Fibroblast of skin of left biceps (primary cell): ENCODE results near the gene SSTR5.

Source experiments
- DNase-seq, 2 experiments: peaks; one replicate each; pipeline ENCODE4 v3.0.0-alpha.2; 2013; ENCODE audit warnings: low read depth in 2 of 2

SSTR5 gene

GRCh38 chr16:1072526-1073261 lies at the start of gene SSTR5:
Gene SSTR5, plus strand, starts transcription at chr16:1072747. Its CDS starts 6,122 bp downstream, at chr16:1078869.
- no peak for DNase-seq

DNA sequence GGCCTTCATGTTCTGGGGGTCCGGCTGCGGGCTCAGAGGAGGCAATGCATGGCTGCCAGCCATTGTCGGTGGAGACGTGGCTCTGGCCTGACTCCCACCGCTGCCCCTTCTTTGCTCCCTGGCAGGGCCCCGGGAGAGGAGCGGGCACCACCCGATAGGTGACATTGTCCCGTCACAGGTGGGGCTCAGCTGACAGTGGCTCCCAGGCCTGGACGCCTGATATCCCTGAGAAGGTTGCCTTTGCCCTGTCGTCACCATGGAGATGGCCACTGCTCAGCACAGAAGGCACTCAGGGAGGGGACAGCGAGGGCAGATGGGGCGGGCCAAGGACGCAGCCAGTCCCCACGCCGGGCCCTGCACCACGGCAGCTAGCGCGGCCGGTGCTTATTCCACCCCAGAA lies 48.4 kb upstream of the SSTR5 start:
- DNase-seq, result no peak

GRCh38 chr16:1025183-1025809 lies 47.3 kb upstream of the SSTR5 start:
- DNase-seq, result peak in 1 of 2 experiments; percentile 2

GRCh38 chr16:1026057-1026783 lies 46.3 kb upstream of the SSTR5 start:
- no peak for DNase-seq

GRCh38 chr16:1026784-1027500 lies 45.6 kb upstream of the SSTR5 start:
- no peak for DNase-seq

- DNase-seq, result no peak
Measured at GRCh38 chr16:1027501-1027815, 45.1 kb upstream of the SSTR5 start.

DNA sequence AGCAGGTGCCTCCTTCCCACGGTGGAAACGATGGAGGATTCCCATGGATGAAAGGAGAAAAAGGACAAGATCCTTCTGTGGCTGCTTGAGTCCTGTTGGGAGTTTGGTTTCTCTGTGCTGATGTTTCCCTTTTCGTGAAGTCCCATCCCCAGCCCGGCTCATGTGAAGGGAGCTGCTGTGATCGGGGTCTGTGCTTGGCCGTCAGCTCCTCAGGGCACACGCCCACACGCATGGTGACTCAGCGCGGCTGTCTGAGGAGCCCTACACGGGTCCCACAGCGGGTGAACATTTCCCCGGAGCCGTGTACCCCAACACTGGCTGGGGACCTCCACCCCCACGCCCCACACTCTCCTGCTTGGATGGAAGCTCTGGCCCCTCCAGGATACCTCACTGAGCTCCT lies 44.5 kb upstream of the SSTR5 start:
- no peak for DNase-seq

DNA sequence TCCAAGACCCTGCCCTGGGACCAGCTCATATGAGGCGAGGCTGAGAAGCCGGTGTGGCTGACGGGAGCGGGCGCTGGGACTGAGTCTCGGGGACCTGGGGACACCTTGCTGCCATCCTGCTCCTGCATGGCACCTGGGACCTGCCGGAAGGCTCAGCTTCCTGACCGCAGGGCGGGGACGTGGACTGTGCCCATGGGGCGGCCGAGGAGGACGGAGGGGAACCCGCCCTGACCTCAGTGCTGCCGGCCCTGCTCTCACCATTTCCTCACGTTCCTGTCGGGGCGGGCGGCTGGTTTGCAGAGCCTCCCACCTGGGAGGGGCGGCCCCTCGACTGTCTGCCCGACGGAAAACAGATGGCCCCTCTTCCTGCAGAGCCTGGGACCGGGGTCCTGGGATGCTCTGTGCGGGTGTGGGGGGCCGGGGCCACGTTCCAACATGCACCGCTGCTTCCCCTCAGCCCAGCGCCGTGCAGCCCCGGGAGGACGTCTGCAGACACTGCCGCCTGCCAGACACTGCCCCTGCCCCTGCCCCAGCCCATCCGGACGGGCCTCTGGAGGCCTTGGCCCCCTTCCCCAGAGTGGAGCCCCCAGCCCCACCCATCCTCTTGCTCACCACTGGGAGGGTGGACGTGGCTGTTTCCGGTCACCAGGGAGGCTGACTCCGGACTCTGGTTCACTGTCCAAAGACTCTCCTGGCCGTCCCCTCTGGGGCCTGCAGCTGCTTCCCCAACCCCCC lies 43.9 kb upstream of the SSTR5 start:
- no peak for DNase-seq

- no peak for DNase-seq
Measured at GRCh38 chr16:1029259-1029545, 43.3 kb upstream of the SSTR5 start.

GRCh38 chr16:1030473-1030901 lies 42.1 kb upstream of the SSTR5 start:
- no peak for DNase-seq

GRCh38 chr16:1031666-1032065 lies 40.9 kb upstream of the SSTR5 start:
- DNase-seq, result no peak

DNA sequence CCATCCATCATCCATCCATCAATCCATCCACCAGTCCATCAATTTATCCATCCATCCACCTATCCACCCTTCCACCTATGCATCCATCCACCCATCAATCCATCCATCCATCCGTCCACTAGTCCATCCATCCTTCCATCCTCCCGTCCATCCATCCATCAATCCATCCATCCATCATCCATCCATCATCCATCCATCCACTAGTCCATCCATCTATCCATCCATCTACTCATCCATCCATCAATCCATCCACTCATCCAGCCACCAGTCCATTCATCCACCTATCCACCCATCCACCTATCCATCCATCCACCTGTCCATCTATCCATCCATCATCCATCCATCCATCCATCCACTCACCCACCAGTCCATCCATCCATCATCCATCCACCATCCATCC lies 39.9 kb upstream of the SSTR5 start:
- no peak for DNase-seq

DNA sequence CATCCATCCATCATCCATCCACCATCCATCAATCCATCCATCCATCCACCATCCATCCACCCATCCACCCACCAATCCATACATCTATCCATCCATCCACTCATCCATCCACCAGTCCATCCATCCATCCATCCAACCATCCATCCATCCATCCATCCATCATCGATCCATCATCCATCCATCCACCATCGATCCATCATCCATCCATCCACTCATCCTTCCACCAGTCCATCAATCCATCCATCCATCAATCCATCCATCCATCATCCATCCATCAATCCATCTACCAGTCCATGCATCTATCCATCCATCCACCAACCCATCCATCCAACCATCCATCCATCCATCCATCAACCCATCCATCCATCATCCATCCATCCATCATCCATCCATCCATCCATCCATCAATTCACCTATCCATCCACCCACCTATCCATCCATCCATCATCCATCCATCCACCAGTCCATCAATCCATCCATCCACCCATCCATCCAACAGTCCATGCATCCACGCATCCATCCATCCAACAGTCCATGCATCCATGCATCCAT lies 39.3 kb upstream of the SSTR5 start:
- DNase-seq, result no peak

GRCh38 chr16:1034230-1035065 lies 38.1 kb upstream of the SSTR5 start:
- DNase-seq, result no peak

DNA sequence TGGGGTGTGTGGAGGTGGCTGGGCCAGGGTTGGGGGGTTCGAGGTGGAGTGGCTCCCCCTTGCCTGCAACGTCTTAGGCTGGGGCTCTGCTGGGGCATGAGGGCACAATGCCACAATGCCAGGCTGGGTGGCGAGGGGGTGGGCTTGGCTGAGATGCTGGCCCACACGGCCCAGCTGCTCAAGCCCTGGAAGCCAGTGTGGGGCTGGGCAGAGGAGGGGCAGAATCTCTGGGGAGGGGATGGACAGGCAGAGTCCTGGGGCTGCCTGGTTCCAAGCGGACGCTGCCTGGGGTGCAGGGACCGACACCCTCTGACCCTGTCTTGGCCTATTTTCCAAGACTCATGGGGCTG lies 37.5 kb upstream of the SSTR5 start:
- DNase-seq, result no peak

GRCh38 chr16:1036166-1036565 lies 36.4 kb upstream of the SSTR5 start:
- DNase-seq, result no peak

- DNase-seq, result no peak
Measured at GRCh38 chr16:1036726-1037393, 35.7 kb upstream of the SSTR5 start.

GRCh38 chr16:1037394-1038257 lies 34.9 kb upstream of the SSTR5 start:
- DNase-seq, result no peak

- no peak for DNase-seq
Measured at GRCh38 chr16:1038932-1039331, 33.6 kb upstream of the SSTR5 start.
